Adrenal gland (tissue), 12 donors: ENCODE data around the gene TXNDC2. TPM values are rescaled to one million over a fixed set of nuclear protein-coding genes. Genes with fewer than 3 reads are reported as not detected.

Experiments used
- DNase-seq, 7 donors: peaks; one replicate each; pipeline ENCODE4 v3.0.0-alpha.2; 2019 to 2020
- H3K27ac ChIP-seq, 5 donors: fragments of 200-600 bp; sonication (generic) in 4 of 5; 1 replicate in 3 of 5; 2 replicates in 2 of 5; pipeline versions ENCODE4 v1.5.1 to v1.8.0; 2016 to 2020; ENCODE audit warnings: mild to moderate bottlenecking in 1 of 5
- H3K27me3 ChIP-seq: fragments of 200-600 bp; 2 replicates; pipeline ENCODE4 v1.8.0; 2021
- H3K36me3 ChIP-seq, 2 donors: fragments of 200-600 bp; replicated peaks in 1 of 2; 1 replicate in 1 of 2; 2 replicates in 1 of 2; pipeline versions ENCODE4 v1.5.1 to v1.8.0; 2018 to 2022
- H3K4me1 ChIP-seq, 2 donors: fragments of 200-600 bp; replicated peaks in 1 of 2; 1 replicate in 1 of 2; 2 replicates in 1 of 2; pipeline versions ENCODE4 v1.5.1 to v1.8.0; 2018 to 2021
- H3K4me3 ChIP-seq, 4 donors: fragments of 200-600 bp; sonication (generic) in 3 of 4; one replicate each; pipeline ENCODE4 v1.5.1; 2016 to 2018
- H3K9me3 ChIP-seq, 3 donors: fragments of 200-600 bp; sonication (generic) in 1 of 3; replicated peaks in 1 of 3; 1 replicate in 2 of 3; 2 replicates in 1 of 3; pipeline versions ENCODE4 v1.5.1 to v1.8.0; 2016 to 2021
- CTCF ChIP-seq, 6 experiments: fragments of 450-650 bp in 4 of 6; fragments of 200-600 bp in 2 of 6; sonication (generic) in 1 of 6; IDR thresholded peaks; 1 replicate in 5 of 6; 2 replicates in 1 of 6; pipeline versions ENCODE4 v1.5.1 to v1.8.0; 2016 to 2021; ENCODE audit warnings: antibody characterized with exemption in 6 of 6, mild to moderate bottlenecking in 2 of 6, moderate library complexity in 1 of 6
- POLR2A ChIP-seq, 2 donors: fragments of 450-650 bp; IDR thresholded peaks; one replicate each; pipeline ENCODE4 v1.6.1; 2017; ENCODE audit warnings: antibody characterized with exemption in 2 of 2, mild to moderate bottlenecking in 2 of 2, moderate library complexity in 1 of 2
- WGBS, 4 donors: extraction: QIAGEN DNeasy Blood & Tissue Kit in 2 of 4; methylation state at CpG; one replicate each; pipeline versions ENCODE4 v1.1.5 to v1.1.7; 2013 to 2017; 5-methylcytosine and 5-hydroxymethylcytosine counted together
- intact Hi-C, 2 donors: fragments of 100-400 bp; cut with DNase I; formaldehyde crosslinking; loops; one replicate each; pipeline versions ENCODE4 v1.14.1 to v1.15.0; 2022 to 2023
- polyA plus RNA-seq, 3 donors: library from polyadenylated mRNA; stranded (reverse); fragments of 200-250 nt in 2 of 3; fragments of 350-450 nt in 1 of 3; fragmentation: Illumina TruSeq in 1 of 3; extraction: RNeasy Lipid Tissue Mini Kit (QIAGEN cat#74804) in 1 of 3; gene quantifications; one replicate each; pipeline ENCODE4 v1.2.3, GENCODE V29; 2013 to 2014
- total RNA-seq, 9 donors: library from RNA; depleted of rRNA in 4 of 9; stranded (reverse); fragments of >200 nt in 4 of 9; fragments of 120-200 nt in 1 of 9; fragmentation: NEBNext Ultra II Directional in 1 of 9; extraction: Animal tissue kit (Norgen Biotek cat#: 25700) in 1 of 9; gene quantifications; one replicate each; pipeline versions ENCODE4 v1.1.0 to v1.2.4, GENCODE V29; 2013 to 2023
- donor health status: healthy with polysubstance abuse.
- donor health status: Bipolar disorder and iron deficiency.
- donor health status: DM: yes; HTN: yes; CAD: no.
- donor health status: DM: no; HTN: no; CAD: no.
- donor health status: DM: no; HTN: no; CAD: no.
- donor health status: DM: yes; HTN: yes; CAD: no.

TXNDC2 gene
- total and polyA plus RNA-seq, 12 donors = 0.08 to 0.43 (median 0.22) TPM; not detected in 5

DNA sequence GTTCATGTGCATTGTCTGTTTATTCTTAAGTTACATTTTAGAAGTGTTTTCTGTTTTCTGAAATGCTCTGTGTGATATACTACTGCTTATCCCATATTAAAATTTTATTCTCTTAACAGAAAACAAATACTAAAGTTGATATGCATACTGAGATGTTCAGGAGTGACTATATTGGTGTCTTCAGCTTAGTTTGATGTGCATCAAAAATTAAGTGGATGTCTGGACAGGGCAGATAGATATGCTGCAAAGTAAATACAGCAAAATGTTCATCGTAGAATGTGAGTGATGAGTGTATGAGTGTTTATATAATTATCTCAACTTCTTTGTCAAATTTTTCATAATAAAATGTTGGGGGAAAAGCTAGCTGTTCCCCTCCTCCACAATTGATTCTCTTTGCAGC lies 41.2 kb downstream of the TXNDC2 start:
- Histone ChIP-seq H3K4me1 (peaks cover 57 to 100% of the 10 kb centered on the region in 2 donors), H3K27ac (peak overlapping the region in 3 of 5 donors; percentile 11 to 44 (median 15)), H3K9me3 (no peaks in the 10 kb centered on the region), H3K4me3 (no peak overlapping the region), H3K27me3 (no peaks in the 10 kb centered on the region), H3K36me3 (no peaks in the 10 kb centered on the region)
- intact Hi-C loops = loop anchor here in 1 of 2 donors (10.0 kb wide), 1 partner anchor 52 kb away; no protein-coding TSS in a partner anchor
- DNase-seq = no peak
- TF ChIP-seq CTCF (IDR thresholded peaks at IDR 0.05) (no peak), POLR2A (IDR thresholded peaks at IDR 0.05) (no peak)
- 16 to 42% (median 32%) methylated on average over 1 of the region's 1 CpG for WGBS, 4 donors

GRCh38 chr18:9927392-9928063 lies 41.8 kb downstream of the TXNDC2 start:
- H3K4me1 ChIP-seq = peaks cover 54 to 100% of the 10 kb centered on the region in 2 donors
- WGBS, 4 donors = 48 to 65% (median 55%) methylated on average over 2 of the region's 2 CpGs
- peak in 1 of 6 experiments; percentile 23 for TF ChIP-seq CTCF (IDR thresholded peaks at IDR 0.05)
- no peak for TF ChIP-seq POLR2A (IDR thresholded peaks at IDR 0.05)

DNA sequence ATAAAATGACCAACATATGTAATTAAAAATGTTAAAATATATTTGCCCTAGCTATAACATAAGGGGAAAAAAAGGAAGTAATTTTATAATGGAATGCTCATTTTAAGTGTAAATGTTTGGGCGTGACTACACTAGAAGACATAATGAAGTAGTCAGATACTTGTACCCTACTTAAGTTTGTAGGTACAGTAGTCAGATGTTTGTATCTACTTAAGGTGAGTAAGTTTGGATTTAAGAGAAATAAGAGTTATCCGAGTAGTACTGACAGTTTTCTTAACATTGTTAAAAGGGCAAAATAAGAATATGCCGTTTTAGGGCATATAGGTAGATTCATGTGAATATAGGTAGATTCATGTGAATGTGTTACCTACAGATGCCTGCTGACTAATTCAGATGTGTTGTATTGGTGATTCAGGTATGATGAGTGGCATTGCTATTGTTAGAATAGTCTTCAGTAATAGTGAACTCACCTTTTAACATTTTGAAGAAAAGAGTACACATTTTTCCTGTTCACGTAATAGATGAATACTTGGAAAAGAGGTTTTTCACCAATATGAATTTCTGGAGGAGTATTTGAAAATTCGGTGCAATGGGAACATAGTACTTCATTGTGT lies 43.0 kb downstream of the TXNDC2 start:
- H3K27ac ChIP-seq = peak overlapping the region in 2 of 5 donors; percentile 6 to 14
- intact Hi-C loops = loop anchor here in 1 of 2 donors (10.0 kb wide), 1 partner anchor 54 kb away; no protein-coding TSS in a partner anchor
- H3K4me3 ChIP-seq = no peak overlapping the region
- DNase-seq = no peak
- peaks cover 0 to 15% of the 10 kb centered on the region in 2 donors for H3K36me3 ChIP-seq
- no peaks in the 10 kb centered on the region for H3K9me3 ChIP-seq
- no peaks in the 10 kb centered on the region for H3K27me3 ChIP-seq
- WGBS, 4 donors = 81 to 86% (median 85%) methylated on average over 5 of the region's 5 CpGs
- TF ChIP-seq CTCF (IDR thresholded peaks at IDR 0.05) = no peak
- TF ChIP-seq POLR2A (IDR thresholded peaks at IDR 0.05) = no peak
- peaks cover 48 to 93% of the 10 kb centered on the region in 2 donors for H3K4me1 ChIP-seq

More at GRCh38 chr18:9927392-9928063, 41.8 kb downstream of the TXNDC2 start:
- Histone ChIP-seq H3K27ac (peak overlapping the region in 3 of 5 donors; percentile 11 to 42 (median 15)), H3K9me3 (no peaks in the 10 kb centered on the region), H3K4me3 (no peak overlapping the region), H3K27me3 (no peaks in the 10 kb centered on the region), H3K36me3 (peaks cover 0 to 2% of the 10 kb centered on the region in 2 donors)
- intact Hi-C loops = loop anchor here in 1 of 2 donors (10.0 kb wide), 1 partner anchor 53 kb away; no protein-coding TSS in a partner anchor
- DNase-seq = no peak

- 67 to 82% (median 80%) methylated on average over 3 of the region's 3 CpGs for WGBS, 4 donors
- no peak for TF ChIP-seq POLR2A (IDR thresholded peaks at IDR 0.05)
- TF ChIP-seq CTCF (IDR thresholded peaks at IDR 0.05) = no peak
- Histone ChIP-seq H3K36me3 (peaks cover 0 to 21% of the 10 kb centered on the region in 2 donors), H3K27me3 (no peaks in the 10 kb centered on the region), H3K4me1 (peaks cover 47 to 84% of the 10 kb centered on the region in 2 donors), H3K4me3 (no peak overlapping the region), H3K27ac (no peak overlapping the region), H3K9me3 (no peaks in the 10 kb centered on the region)
- intact Hi-C loops = no loop called here
- no peak for DNase-seq
These were observed 44.6 kb downstream of the TXNDC2 start for GRCh38 chr18:9930299-9930884.
